HepG2 (cell line): ENCODE data around the gene ACSF3. TPM values are rescaled to one million over a fixed set of nuclear protein-coding genes. Genes with fewer than 3 reads are reported as not detected.
A peak's percentile ranks its signal among the peaks of the same experiment; 100 is the strongest.

Source experiments
- BORCS8-MEF2B ChIP-seq: sonication (generic); formaldehyde crosslinking; IDR thresholded peaks from 2 replicates; pipeline ENCODE4 v1.8.0; 2022; ENCODE audit warnings: mild to moderate bottlenecking, missing genetic modification reagents
- FOXP4 ChIP-seq: sonication (generic); formaldehyde crosslinking; IDR thresholded peaks from 2 replicates; pipeline ENCODE4 v1.4.0; 2020; ENCODE audit warnings: missing genetic modification reagents
- GLI4 ChIP-seq: sonication (generic); formaldehyde crosslinking; IDR thresholded peaks from 2 replicates; pipeline ENCODE4 v1.5.1; 2020; ENCODE audit warnings: missing genetic modification reagents, mild to moderate bottlenecking, moderate library complexity, borderline replicate concordance
- HOXD1 ChIP-seq: sonication (generic); formaldehyde crosslinking; IDR thresholded peaks from 2 replicates; pipeline ENCODE4 v1.5.0; 2020; ENCODE audit warnings: missing genetic modification reagents
- IKZF1 ChIP-seq: fragments of 450-650 bp; IDR thresholded peaks from 2 replicates; pipeline ENCODE4 v1.7.1; 2016
- MNT ChIP-seq: fragments of 450-650 bp; IDR thresholded peaks from 2 replicates; pipeline ENCODE4 v1.6.1; 2016
- NAIF1 ChIP-seq: sonication (generic); formaldehyde crosslinking; IDR thresholded peaks from 2 replicates; pipeline ENCODE4 v1.5.0; 2020; ENCODE audit warnings: mild to moderate bottlenecking, missing genetic modification reagents, borderline replicate concordance
- PCBP1 ChIP-seq: fragments of 200-400 bp; formaldehyde crosslinking; IDR thresholded peaks from 2 replicates; pipeline ENCODE4 v1.6.1; 2017; ENCODE audit warnings: mild to moderate bottlenecking, low read depth, low read length, borderline replicate concordance
- POGZ ChIP-seq: sonication (generic); formaldehyde crosslinking; IDR thresholded peaks from 2 replicates; pipeline ENCODE4 v1.4.0; 2020; ENCODE audit warnings: mild to moderate bottlenecking, missing genetic modification reagents
- PREB ChIP-seq: sonication (generic); formaldehyde crosslinking; IDR thresholded peaks from 2 replicates; pipeline ENCODE4 v1.4.0; 2020; ENCODE audit warnings: missing genetic modification reagents
- TBL1XR1 ChIP-seq: fragments of 150-350 bp; IDR thresholded peaks from 2 replicates; pipeline ENCODE4 v1.6.1; 2014; ENCODE audit warnings: borderline replicate concordance, low read length; ENCODE audit not compliant: partially characterized antibody
- ZNF124 ChIP-seq: sonication (generic); formaldehyde crosslinking; IDR thresholded peaks from 2 replicates; pipeline ENCODE4 v1.4.0; 2020; ENCODE audit warnings: missing genetic modification reagents
- ZNF17 ChIP-seq: sonication (generic); formaldehyde crosslinking; IDR thresholded peaks from 2 replicates; pipeline ENCODE4 v1.5.0; 2020; ENCODE audit warnings: mild to moderate bottlenecking, missing genetic modification reagents
- ZNF331 ChIP-seq: sonication (generic); formaldehyde crosslinking; IDR thresholded peaks from 2 replicates; pipeline ENCODE4 v1.4.0; 2020; ENCODE audit warnings: missing genetic modification reagents
- ZNF367 ChIP-seq: sonication (generic); formaldehyde crosslinking; IDR thresholded peaks from 2 replicates; pipeline ENCODE4 v1.4.0; 2020; ENCODE audit warnings: missing genetic modification reagents, borderline replicate concordance
- ZNF563 ChIP-seq: sonication (generic); formaldehyde crosslinking; IDR thresholded peaks from 2 replicates; pipeline ENCODE4 v1.8.0; 2022; ENCODE audit warnings: mild to moderate bottlenecking, moderate library complexity, missing genetic modification reagents
- ZNF839 ChIP-seq: sonication (generic); formaldehyde crosslinking; IDR thresholded peaks from 2 replicates; pipeline ENCODE4 v1.4.0; 2020; ENCODE audit warnings: missing genetic modification reagents, mild to moderate bottlenecking, borderline replicate concordance
- polyA plus RNA-seq, 8 experiments: library from polyadenylated mRNA; depleted of rRNA in 3 of 8; stranded (reverse) in 7 of 8; unstranded in 1 of 8; fragments of >200 nt; fragmentation: Illumina TruSeq in 4 of 8; extraction: Trizol in 4 of 8; gene quantifications; 2 replicates each; pipeline versions ENCODE4 v1.2.1 to v1.2.3, GENCODE V29; 2011 to 2016; ENCODE audit warnings: low read depth in 4 of 8, missing spikeins in 1 of 8, mixed read lengths in 1 of 8; ENCODE audit not compliant: insufficient read depth in 1 of 8
- total RNA-seq, 5 experiments: library from RNA; depleted of rRNA; stranded (reverse); fragments of >200 nt; fragmentation: Illumina TruSeq; extraction: Trizol; gene quantifications; 2 replicates each; pipeline ENCODE4 v1.2.3, GENCODE V29; 2016; ENCODE audit warnings: low read depth in 1 of 5
- TF ChIP-seq, protein P1 (sequence below): sonication (generic); formaldehyde crosslinking; IDR thresholded peaks from 2 replicates; pipeline ENCODE4 v1.4.0; 2020; ENCODE audit warnings: mild to moderate bottlenecking, missing genetic modification reagents
- TF ChIP-seq, protein P2 (sequence below): IDR thresholded peaks from 2 replicates; pipeline ENCODE4 v1.6.1; 2018; ENCODE audit warnings: missing genetic modification reagents, mild to moderate bottlenecking, missing compliant biosample characterization
- TF ChIP-seq, protein P3 (sequence below): sonication (generic); formaldehyde crosslinking; IDR thresholded peaks from 2 replicates; pipeline ENCODE4 v1.4.0; 2020; ENCODE audit warnings: missing genetic modification reagents
- TF ChIP-seq, protein P4 (sequence below): sonication (generic); formaldehyde crosslinking; IDR thresholded peaks from 2 replicates; pipeline ENCODE4 v1.8.1; 2023; ENCODE audit warnings: mild to moderate bottlenecking, missing genetic modification reagents

Gene ACSF3
- total and polyA plus RNA-seq, 2 of the 13 experiments (the other 11 are each of a cell fraction or from before 2014, with no cell fraction given): 14.9 to 30.6 TPM

DNA sequence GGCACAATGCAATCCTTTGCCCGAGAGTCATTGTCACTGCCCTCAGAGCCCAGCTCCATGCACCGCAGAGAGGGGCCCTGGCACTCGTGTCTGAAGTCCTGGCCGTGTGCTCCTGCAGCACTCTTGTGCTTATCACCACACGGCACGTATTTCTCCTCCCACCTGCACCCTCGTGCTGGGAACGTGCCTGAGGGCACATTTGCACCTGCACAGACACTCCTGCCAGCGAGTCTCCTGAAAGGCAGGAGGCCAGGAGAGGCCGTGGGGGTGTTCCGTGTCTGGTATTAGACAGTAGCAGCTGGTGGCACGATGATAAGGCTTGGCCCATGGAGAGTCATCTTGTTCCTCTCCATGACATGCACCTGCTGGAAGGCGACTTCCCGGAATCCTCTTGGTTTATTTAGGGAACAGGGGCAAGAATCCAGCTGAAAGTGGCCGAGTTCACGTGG is 3.4 kb upstream of the ACSF3 start (continued):
- TF ChIP-seq, protein P1, sequence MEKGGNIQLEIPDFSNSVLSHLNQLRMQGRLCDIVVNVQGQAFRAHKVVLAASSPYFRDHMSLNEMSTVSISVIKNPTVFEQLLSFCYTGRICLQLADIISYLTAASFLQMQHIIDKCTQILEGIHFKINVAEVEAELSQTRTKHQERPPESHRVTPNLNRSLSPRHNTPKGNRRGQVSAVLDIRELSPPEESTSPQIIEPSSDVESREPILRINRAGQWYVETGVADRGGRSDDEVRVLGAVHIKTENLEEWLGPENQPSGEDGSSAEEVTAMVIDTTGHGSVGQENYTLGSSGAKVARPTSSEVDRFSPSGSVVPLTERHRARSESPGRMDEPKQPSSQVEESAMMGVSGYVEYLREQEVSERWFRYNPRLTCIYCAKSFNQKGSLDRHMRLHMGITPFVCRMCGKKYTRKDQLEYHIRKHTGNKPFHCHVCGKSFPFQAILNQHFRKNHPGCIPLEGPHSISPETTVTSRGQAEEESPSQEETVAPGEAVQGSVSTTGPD (CRISPR knock-in tag): no peak
- TF ChIP-seq, protein P2, sequence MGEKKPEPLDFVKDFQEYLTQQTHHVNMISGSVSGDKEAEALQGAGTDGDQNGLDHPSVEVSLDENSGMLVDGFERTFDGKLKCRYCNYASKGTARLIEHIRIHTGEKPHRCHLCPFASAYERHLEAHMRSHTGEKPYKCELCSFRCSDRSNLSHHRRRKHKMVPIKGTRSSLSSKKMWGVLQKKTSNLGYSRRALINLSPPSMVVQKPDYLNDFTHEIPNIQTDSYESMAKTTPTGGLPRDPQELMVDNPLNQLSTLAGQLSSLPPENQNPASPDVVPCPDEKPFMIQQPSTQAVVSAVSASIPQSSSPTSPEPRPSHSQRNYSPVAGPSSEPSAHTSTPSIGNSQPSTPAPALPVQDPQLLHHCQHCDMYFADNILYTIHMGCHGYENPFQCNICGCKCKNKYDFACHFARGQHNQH (CRISPR knock-in tag): 0 out of 2 replicates have a peak, but pooled peaks have one; percentile 26
- no peak for TF ChIP-seq PCBP1
- no peak for TF ChIP-seq IKZF1
- no peak for TF ChIP-seq TBL1XR1
- TF ChIP-seq BORCS8-MEF2B (CRISPR knock-in tag): no peak
- peak; percentile 64; the same call in 1 of the 2 replicates for TF ChIP-seq ZNF839
- no peak for TF ChIP-seq PREB
- no peak for TF ChIP-seq POGZ
- TF ChIP-seq MNT: no peak
- no peak for TF ChIP-seq FOXP4
- TF ChIP-seq ZNF124 (CRISPR knock-in tag): no peak
- TF ChIP-seq ZNF17 (CRISPR knock-in tag): no peak
- no peak for TF ChIP-seq NAIF1 (CRISPR knock-in tag)
- no peak for TF ChIP-seq HOXD1
- TF ChIP-seq ZNF563 (CRISPR knock-in tag): peak; percentile 87
- TF ChIP-seq GLI4 (CRISPR knock-in tag): 0 out of 2 replicates have a peak, but pooled peaks have one; percentile 26
- TF ChIP-seq, protein P3, sequence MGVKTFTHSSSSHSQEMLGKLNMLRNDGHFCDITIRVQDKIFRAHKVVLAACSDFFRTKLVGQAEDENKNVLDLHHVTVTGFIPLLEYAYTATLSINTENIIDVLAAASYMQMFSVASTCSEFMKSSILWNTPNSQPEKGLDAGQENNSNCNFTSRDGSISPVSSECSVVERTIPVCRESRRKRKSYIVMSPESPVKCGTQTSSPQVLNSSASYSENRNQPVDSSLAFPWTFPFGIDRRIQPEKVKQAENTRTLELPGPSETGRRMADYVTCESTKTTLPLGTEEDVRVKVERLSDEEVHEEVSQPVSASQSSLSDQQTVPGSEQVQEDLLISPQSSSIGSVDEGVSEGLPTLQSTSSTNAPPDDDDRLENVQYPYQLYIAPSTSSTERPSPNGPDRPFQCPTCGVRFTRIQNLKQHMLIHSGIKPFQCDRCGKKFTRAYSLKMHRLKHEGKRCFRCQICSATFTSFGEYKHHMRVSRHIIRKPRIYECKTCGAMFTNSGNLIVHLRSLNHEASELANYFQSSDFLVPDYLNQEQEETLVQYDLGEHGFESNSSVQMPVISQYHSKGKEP: no peak
- no peak for TF ChIP-seq ZNF367 (CRISPR knock-in tag)
- TF ChIP-seq ZNF331 (CRISPR knock-in tag): 0 out of 2 replicates have a peak, but pooled peaks have one; percentile 16
- TF ChIP-seq, protein P4, sequence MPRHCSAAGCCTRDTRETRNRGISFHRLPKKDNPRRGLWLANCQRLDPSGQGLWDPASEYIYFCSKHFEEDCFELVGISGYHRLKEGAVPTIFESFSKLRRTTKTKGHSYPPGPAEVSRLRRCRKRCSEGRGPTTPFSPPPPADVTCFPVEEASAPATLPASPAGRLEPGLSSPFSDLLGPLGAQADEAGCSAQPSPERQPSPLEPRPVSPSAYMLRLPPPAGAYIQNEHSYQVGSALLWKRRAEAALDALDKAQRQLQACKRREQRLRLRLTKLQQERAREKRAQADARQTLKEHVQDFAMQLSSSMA (CRISPR knock-in tag): peak; percentile 38; the same call in 1 of the 2 replicates
